GM12872 (cell line): ENCODE measurements around the gene DOCK2.

ENCODE experiments used
- CTCF ChIP-seq: IDR thresholded peaks from 3 replicates; pipeline ENCODE4 v1.5.1; 2011; ENCODE audit warnings: low read depth, mild to moderate bottlenecking, low read length, moderate library complexity; ENCODE audit not compliant: insufficient read depth

The DOCK2 gene

GRCh38 chr5:169850409-169850808, 213.3 kb downstream of the DOCK2 start:
- peak; percentile 29; the same call in 2 of the 3 replicates for TF ChIP-seq CTCF

- no peak for TF ChIP-seq CTCF
These were observed 214.3 kb downstream of the DOCK2 start for GRCh38 chr5:169851321-169851850.

GRCh38 chr5:169856571-169856970, 219.5 kb downstream of the DOCK2 start:
- no peak for TF ChIP-seq CTCF

GRCh38 chr5:169860585-169860984, 223.5 kb downstream of the DOCK2 start:
- no peak for TF ChIP-seq CTCF

GRCh38 chr5:169861433-169861832, 224.4 kb downstream of the DOCK2 start:
- TF ChIP-seq CTCF = no peak

GRCh38 chr5:169861934-169862333, 224.9 kb downstream of the DOCK2 start:
- TF ChIP-seq CTCF = no peak

GRCh38 chr5:169862391-169862811, 225.3 kb downstream of the DOCK2 start:
- no peak for TF ChIP-seq CTCF
